Measurements from ENCODE around the gene CTTN. TPM values are rescaled to one million over a fixed set of nuclear protein-coding genes. Genes with fewer than 3 reads are reported as not detected.

CTTN gene
- total and polyA plus RNA-seq, 9 of the 15 experiments (the other 6 are each of a cell fraction or from before 2014, with no cell fraction given) = 9.9 to 158 (median 99.7) TPM

DNA sequence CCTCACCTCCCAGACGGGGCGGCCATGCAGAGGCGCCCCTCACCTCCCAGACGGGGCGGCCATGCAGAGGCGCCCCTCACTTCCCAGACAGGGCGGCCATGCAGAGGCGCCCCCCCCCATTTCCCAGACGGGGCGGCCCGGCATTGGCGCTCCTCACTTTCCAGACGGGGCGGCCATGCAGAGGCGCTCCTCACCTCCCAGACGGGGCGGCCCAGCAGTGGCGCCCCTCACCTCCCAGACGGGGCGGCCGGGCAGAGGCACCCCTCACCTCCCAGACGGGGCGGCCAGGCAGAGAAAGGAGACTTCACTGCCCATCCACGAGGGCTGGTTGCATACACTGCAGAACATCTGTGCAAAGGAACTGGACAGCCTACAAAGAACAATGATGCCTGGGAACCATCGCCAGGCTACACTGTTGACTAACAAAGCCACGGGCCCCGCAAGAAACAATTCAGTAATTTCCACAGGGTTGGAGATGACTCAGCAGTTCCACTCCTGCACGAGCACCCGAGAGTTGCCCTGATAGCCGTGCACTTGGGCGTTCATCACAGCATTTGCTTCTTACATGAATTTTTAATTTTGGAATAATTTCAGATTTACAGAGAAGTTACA, 58.7 kb downstream of the CTTN start (continued):
- TF ChIP-seq, protein P1, sequence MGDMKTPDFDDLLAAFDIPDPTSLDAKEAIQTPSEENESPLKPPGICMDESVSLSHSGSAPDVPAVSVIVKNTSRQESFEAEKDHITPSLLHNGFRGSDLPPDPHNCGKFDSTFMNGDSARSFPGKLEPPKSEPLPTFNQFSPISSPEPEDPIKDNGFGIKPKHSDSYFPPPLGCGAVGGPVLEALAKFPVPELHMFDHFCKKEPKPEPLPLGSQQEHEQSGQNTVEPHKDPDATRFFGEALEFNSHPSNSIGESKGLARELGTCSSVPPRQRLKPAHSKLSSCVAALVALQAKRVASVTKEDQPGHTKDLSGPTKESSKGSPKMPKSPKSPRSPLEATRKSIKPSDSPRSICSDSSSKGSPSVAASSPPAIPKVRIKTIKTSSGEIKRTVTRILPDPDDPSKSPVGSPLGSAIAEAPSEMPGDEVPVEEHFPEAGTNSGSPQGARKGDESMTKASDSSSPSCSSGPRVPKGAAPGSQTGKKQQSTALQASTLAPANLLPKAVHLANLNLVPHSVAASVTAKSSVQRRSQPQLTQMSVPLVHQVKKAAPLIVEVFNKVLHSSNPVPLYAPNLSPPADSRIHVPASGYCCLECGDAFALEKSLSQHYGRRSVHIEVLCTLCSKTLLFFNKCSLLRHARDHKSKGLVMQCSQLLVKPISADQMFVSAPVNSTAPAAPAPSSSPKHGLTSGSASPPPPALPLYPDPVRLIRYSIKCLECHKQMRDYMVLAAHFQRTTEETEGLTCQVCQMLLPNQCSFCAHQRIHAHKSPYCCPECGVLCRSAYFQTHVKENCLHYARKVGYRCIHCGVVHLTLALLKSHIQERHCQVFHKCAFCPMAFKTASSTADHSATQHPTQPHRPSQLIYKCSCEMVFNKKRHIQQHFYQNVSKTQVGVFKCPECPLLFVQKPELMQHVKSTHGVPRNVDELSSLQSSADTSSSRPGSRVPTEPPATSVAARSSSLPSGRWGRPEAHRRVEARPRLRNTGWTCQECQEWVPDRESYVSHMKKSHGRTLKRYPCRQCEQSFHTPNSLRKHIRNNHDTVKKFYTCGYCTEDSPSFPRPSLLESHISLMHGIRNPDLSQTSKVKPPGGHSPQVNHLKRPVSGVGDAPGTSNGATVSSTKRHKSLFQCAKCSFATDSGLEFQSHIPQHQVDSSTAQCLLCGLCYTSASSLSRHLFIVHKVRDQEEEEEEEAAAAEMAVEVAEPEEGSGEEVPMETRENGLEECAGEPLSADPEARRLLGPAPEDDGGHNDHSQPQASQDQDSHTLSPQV (IDR thresholded peaks at IDR 0.05) = no peak
- TF ChIP-seq, protein P2, sequence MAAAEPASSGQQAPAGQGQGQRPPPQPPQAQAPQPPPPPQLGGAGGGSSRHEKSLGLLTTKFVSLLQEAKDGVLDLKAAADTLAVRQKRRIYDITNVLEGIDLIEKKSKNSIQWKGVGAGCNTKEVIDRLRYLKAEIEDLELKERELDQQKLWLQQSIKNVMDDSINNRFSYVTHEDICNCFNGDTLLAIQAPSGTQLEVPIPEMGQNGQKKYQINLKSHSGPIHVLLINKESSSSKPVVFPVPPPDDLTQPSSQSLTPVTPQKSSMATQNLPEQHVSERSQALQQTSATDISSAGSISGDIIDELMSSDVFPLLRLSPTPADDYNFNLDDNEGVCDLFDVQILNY (CRISPR knock-in tag; IDR thresholded peaks at IDR 0.05) = no peak
- TF ChIP-seq NFE2L1 (tag; IDR thresholded peaks at IDR 0.05; ENCODE audit: borderline replicate concordance, low read depth) (peak; percentile 88), JUND (IDR thresholded peaks at IDR 0.05; ENCODE audit: borderline replicate concordance, low read depth, low read length) (no peak; the same call in 1 of the 2 replicates), JUND (tag; IDR thresholded peaks at IDR 0.05; ENCODE audit: borderline replicate concordance, low read depth, low read length) (0 out of 3 replicates have a peak, but pooled peaks have one; percentile 11), FOXA3 (CRISPR knock-in tag; conservative IDR thresholded peaks at IDR 0.05 in 1 of 2, IDR thresholded peaks at IDR 0.05 in 1 of 2) (no peak), TAF15 (IDR thresholded peaks at IDR 0.05; ENCODE audit: low read depth, low read length) (no peak), FOXK2 (conservative IDR thresholded peaks at IDR 0.05 in 1 of 2, IDR thresholded peaks at IDR 0.05 in 1 of 2; ENCODE audit: low read depth in 2 of 2) (no peak), MAFK (IDR thresholded peaks at IDR 0.05; ENCODE audit: low read length) (peak; percentile 86), ZNF57 (CRISPR knock-in tag; IDR thresholded peaks at IDR 0.05) (no peak), MAFG (tag; conservative IDR thresholded peaks at IDR 0.05) (peak; percentile 96), RAD21 (CRISPR knock-in tag; conservative IDR thresholded peaks at IDR 0.05 in 1 of 2, IDR thresholded peaks at IDR 0.05 in 1 of 2) (peak in 1 of 2 experiments; percentile 23; a peak in 1 of 4 replicates), C11orf30 (IDR thresholded peaks at IDR 0.05; ENCODE audit: low read depth) (peak; percentile 91), HMG20B (CRISPR knock-in tag; IDR thresholded peaks at IDR 0.05) (no peak)
- TF ChIP-seq, protein P3, sequence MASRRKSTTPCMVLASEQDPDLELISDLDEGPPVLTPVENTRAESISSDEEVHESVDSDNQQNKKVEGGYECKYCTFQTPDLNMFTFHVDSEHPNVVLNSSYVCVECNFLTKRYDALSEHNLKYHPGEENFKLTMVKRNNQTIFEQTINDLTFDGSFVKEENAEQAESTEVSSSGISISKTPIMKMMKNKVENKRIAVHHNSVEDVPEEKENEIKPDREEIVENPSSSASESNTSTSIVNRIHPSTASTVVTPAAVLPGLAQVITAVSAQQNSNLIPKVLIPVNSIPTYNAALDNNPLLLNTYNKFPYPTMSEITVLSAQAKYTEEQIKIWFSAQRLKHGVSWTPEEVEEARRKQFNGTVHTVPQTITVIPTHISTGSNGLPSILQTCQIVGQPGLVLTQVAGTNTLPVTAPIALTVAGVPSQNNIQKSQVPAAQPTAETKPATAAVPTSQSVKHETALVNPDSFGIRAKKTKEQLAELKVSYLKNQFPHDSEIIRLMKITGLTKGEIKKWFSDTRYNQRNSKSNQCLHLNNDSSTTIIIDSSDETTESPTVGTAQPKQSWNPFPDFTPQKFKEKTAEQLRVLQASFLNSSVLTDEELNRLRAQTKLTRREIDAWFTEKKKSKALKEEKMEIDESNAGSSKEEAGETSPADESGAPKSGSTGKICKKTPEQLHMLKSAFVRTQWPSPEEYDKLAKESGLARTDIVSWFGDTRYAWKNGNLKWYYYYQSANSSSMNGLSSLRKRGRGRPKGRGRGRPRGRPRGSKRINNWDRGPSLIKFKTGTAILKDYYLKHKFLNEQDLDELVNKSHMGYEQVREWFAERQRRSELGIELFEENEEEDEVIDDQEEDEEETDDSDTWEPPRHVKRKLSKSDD (conservative IDR thresholded peaks at IDR 0.05; ENCODE audit: low read length) = no peak
- TF ChIP-seq, protein P4, sequence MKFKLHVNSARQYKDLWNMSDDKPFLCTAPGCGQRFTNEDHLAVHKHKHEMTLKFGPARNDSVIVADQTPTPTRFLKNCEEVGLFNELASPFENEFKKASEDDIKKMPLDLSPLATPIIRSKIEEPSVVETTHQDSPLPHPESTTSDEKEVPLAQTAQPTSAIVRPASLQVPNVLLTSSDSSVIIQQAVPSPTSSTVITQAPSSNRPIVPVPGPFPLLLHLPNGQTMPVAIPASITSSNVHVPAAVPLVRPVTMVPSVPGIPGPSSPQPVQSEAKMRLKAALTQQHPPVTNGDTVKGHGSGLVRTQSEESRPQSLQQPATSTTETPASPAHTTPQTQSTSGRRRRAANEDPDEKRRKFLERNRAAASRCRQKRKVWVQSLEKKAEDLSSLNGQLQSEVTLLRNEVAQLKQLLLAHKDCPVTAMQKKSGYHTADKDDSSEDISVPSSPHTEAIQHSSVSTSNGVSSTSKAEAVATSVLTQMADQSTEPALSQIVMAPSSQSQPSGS (CRISPR knock-in tag; IDR thresholded peaks at IDR 0.05) = no peak

Data from K562 (cell line).